H1 (cell line): ENCODE data around the gene PFKFB1. TPM values are rescaled to one million over a fixed set of nuclear protein-coding genes. Genes with fewer than 3 reads are reported as not detected.

Experiments used
- CTCF ChIA-PET: fragments of 300-600 bp; sonication (Branson Sonifier 250); formaldehyde crosslinking; loops from one replicate; lab custom pipeline; 2021; ENCODE audit not compliant: partially characterized antibody; lab: Charles Lee
- POLR2A ChIA-PET: fragments of 300-600 bp; sonication (Branson Sonifier 250); formaldehyde crosslinking; loops from one replicate; lab custom pipeline; 2021; ENCODE audit warnings: inconsistent platforms; ENCODE audit not compliant: partially characterized antibody; lab: Charles Lee
- DNase-seq, 2 experiments: peaks; one replicate each; pipeline versions ENCODE4 v3.0.0 to v3.0.0-alpha.2; 2010 to 2022; ENCODE audit warnings: low spot score in 2 of 2, low read depth in 1 of 2, mixed read lengths in 1 of 2
- FAIRE-seq: peaks from 2 replicates; lab custom pipeline; 2011; peaks lifted over from hg19 to GRCh38; lab: Jason Lieb, UNC
- H2AFZ ChIP-seq: 2 replicates; pipeline ENCODE4 v1.8.1; 2012; ENCODE audit warnings: low read length, inconsistent platforms
- H2AK5ac ChIP-seq: 2 replicates; pipeline ENCODE4 v1.6.1; 2013; ENCODE audit warnings: low read depth, low read length
- H2BK120ac ChIP-seq: replicated peaks from 2 replicates; pipeline ENCODE3; 2013; ENCODE audit warnings: low read depth, low read length, inconsistent platforms
- H2BK12ac ChIP-seq: 2 replicates; pipeline ENCODE4 v1.6.1; 2013; ENCODE audit warnings: low read depth, low read length
- H2BK15ac ChIP-seq: 2 replicates; pipeline ENCODE4 v1.6.1; 2013; ENCODE audit warnings: low read length
- H2BK20ac ChIP-seq: 2 replicates; pipeline ENCODE4 v1.6.1; 2013; ENCODE audit warnings: low read length
- H2BK5ac ChIP-seq: 2 replicates; pipeline ENCODE4 v1.6.1; 2013; ENCODE audit warnings: low read depth, low read length
- H3K14ac ChIP-seq: 2 replicates; pipeline ENCODE4 v1.6.1; 2013; ENCODE audit warnings: inconsistent platforms; ENCODE audit not compliant: insufficient read length
- H3K18ac ChIP-seq: 2 replicates; pipeline ENCODE4 v1.6.1; 2013; ENCODE audit warnings: low read length; ENCODE audit errors: extremely low read depth
- H3K23ac ChIP-seq: 2 replicates; pipeline ENCODE4 v1.6.1; 2013; ENCODE audit warnings: inconsistent platforms; ENCODE audit not compliant: insufficient read length
- H3K23me2 ChIP-seq: 2 replicates; pipeline ENCODE4 v1.6.1; 2013; ENCODE audit warnings: low read depth, low read length
- H3K27ac ChIP-seq: 2 replicates; pipeline ENCODE4 v1.6.1; 2011; ENCODE audit warnings: low read depth, low read length, inconsistent platforms
- H3K27me3 ChIP-seq, 4 experiments: replicated peaks in 1 of 4; 1 replicate in 1 of 4; 2 replicates in 3 of 4; pipeline versions ENCODE4 v1.6.1 to v1.8.1; 2011 to 2013; ENCODE audit warnings: low read length in 3 of 4, mild to moderate bottlenecking in 3 of 4, inconsistent platforms in 2 of 4, mixed read lengths in 2 of 4, moderate library complexity in 1 of 4; ENCODE audit not compliant: control insufficient read depth in 3 of 4, insufficient read depth in 3 of 4; ENCODE audit errors: extremely low read depth in 1 of 4
- H3K36me3 ChIP-seq, 4 experiments: 2 replicates each; pipeline versions ENCODE4 v1.6.1 to v1.8.1; 2011 to 2013; ENCODE audit warnings: mild to moderate bottlenecking in 4 of 4, low read length in 3 of 4, moderate library complexity in 2 of 4, control low read depth in 1 of 4, inconsistent platforms in 1 of 4; ENCODE audit not compliant: insufficient read depth in 4 of 4, control insufficient read depth in 2 of 4
- H3K4ac ChIP-seq: replicated peaks from 2 replicates; pipeline ENCODE3; 2013; ENCODE audit warnings: low read length, low read depth, mixed read lengths, inconsistent platforms; ENCODE audit not compliant: insufficient read length
- H3K4me1 ChIP-seq, 4 experiments: replicated peaks in 1 of 4; 1 replicate in 1 of 4; 2 replicates in 3 of 4; pipeline versions ENCODE4 v1.6.1 to v1.8.1; 2011 to 2013; ENCODE audit warnings: low read length in 3 of 4, inconsistent platforms in 2 of 4, mixed read lengths in 1 of 4; ENCODE audit not compliant: insufficient read depth in 4 of 4, control insufficient read depth in 3 of 4
- H3K4me2 ChIP-seq, 2 experiments: 2 replicates each; pipeline versions ENCODE4 v1.6.1 to v1.8.1; 2011 to 2013; ENCODE audit warnings: low read depth in 2 of 2, low read length in 2 of 2, control low read depth in 1 of 2, inconsistent platforms in 1 of 2, mild to moderate bottlenecking in 1 of 2; ENCODE audit not compliant: insufficient read depth in 1 of 2
- H3K4me3 ChIP-seq, 4 experiments: fragments of 200-600, 300-600 bp in 1 of 4; sonication (generic), shearing (Covaris generic), sonication (Bioruptor Twin) in 1 of 4; 2 replicates each; pipeline versions ENCODE4 v1.5.1 to v1.8.1; 2011 to 2016; ENCODE audit warnings: low read length in 4 of 4, low read depth in 3 of 4, control low read depth in 2 of 4, inconsistent platforms in 2 of 4, mild to moderate bottlenecking in 2 of 4, mixed read lengths in 1 of 4, moderate library complexity in 1 of 4; ENCODE audit not compliant: insufficient read depth in 2 of 4; ENCODE audit errors: extremely low read depth in 1 of 4
- H3K56ac ChIP-seq: replicated peaks from 2 replicates; pipeline ENCODE3; 2013; ENCODE audit warnings: low read depth, mild to moderate bottlenecking, mixed read lengths, low read length, inconsistent platforms; ENCODE audit not compliant: insufficient read length
- H3K79me1 ChIP-seq: 2 replicates; pipeline ENCODE4 v1.6.1; 2013; ENCODE audit warnings: low read depth, low read length, control low read depth
- H3K79me2 ChIP-seq, 2 experiments: 2 replicates each; pipeline versions ENCODE4 v1.6.1 to v1.8.1; 2012 to 2013; ENCODE audit warnings: low read length in 2 of 2, mild to moderate bottlenecking in 2 of 2, inconsistent platforms in 1 of 2; ENCODE audit not compliant: insufficient read depth in 2 of 2, control insufficient read depth in 1 of 2
- H3K9ac ChIP-seq, 4 experiments: replicated peaks in 1 of 4; 1 replicate in 1 of 4; 2 replicates in 3 of 4; pipeline versions ENCODE4 v1.6.1 to v1.8.1; 2011 to 2013; ENCODE audit warnings: low read depth in 3 of 4, low read length in 3 of 4, control low read depth in 2 of 4, mild to moderate bottlenecking in 2 of 4, moderate library complexity in 2 of 4, inconsistent platforms in 1 of 4; ENCODE audit errors: extremely low read depth in 1 of 4
- H3K9me3 ChIP-seq, 2 experiments: 2 replicates each; pipeline versions ENCODE4 v1.6.1 to v1.8.1; 2012 to 2013; ENCODE audit warnings: mild to moderate bottlenecking in 2 of 2, moderate library complexity in 2 of 2, control low read depth in 1 of 2, inconsistent platforms in 1 of 2, low read depth in 1 of 2, low read length in 1 of 2, mixed read lengths in 1 of 2; ENCODE audit not compliant: insufficient read depth in 2 of 2
- H4K20me1 ChIP-seq, 2 experiments: replicated peaks in 1 of 2; 2 replicates each; pipeline versions ENCODE3 to v1.8.1; 2011 to 2013; ENCODE audit warnings: inconsistent platforms in 2 of 2, low read length in 2 of 2, mild to moderate bottlenecking in 1 of 2; ENCODE audit not compliant: insufficient read depth in 2 of 2, control insufficient read depth in 1 of 2
- H4K5ac ChIP-seq: 2 replicates; pipeline ENCODE4 v1.6.1; 2013; ENCODE audit warnings: low read length, low read depth, mixed read lengths, inconsistent platforms; ENCODE audit not compliant: insufficient read length
- H4K8ac ChIP-seq: 2 replicates; pipeline ENCODE4 v1.8.0; 2013; ENCODE audit warnings: mild to moderate bottlenecking, moderate library complexity, low read length, inconsistent platforms; ENCODE audit not compliant: insufficient read depth; ENCODE audit errors: extremely low read depth
- H4K91ac ChIP-seq: replicated peaks from 2 replicates; pipeline ENCODE3; 2013; ENCODE audit warnings: low read length, mixed read lengths, inconsistent platforms; ENCODE audit not compliant: insufficient read length
- ASH2L ChIP-seq: fragments of 200-600, 300-600 bp; sonication (generic); IDR thresholded peaks from one replicate; pipeline ENCODE4 v1.7.1; 2017; ENCODE audit warnings: low read length
- CEBPB ChIP-seq: IDR thresholded peaks from 2 replicates; pipeline ENCODE4 v1.6.1; 2012; ENCODE audit warnings: low read depth, low read length
- CHD1 ChIP-seq: IDR thresholded peaks from 2 replicates; pipeline ENCODE4 v1.6.1; 2012; ENCODE audit warnings: low read depth, low read length, improper control_type of control experiment
- KDM1A ChIP-seq: fragments of 200-600, 300-600 bp; sonication (generic); IDR thresholded peaks from 2 replicates; pipeline ENCODE4 v1.7.1; 2016; ENCODE audit warnings: mild to moderate bottlenecking, low read length, borderline replicate concordance
- KDM4A ChIP-seq: IDR thresholded peaks from one replicate; pipeline ENCODE4 v1.7.1; 2012; ENCODE audit warnings: low read depth, mild to moderate bottlenecking, moderate library complexity, low read length, inconsistent platforms; ENCODE audit not compliant: severe bottlenecking
- NANOG ChIP-seq: IDR thresholded peaks from 2 replicates; pipeline ENCODE4 v1.6.1; 2011; ENCODE audit warnings: low read length, low read depth, mild to moderate bottlenecking, inconsistent platforms; ENCODE audit not compliant: insufficient read depth, poor library complexity, severe bottlenecking
- POLR2A ChIP-seq, 2 experiments: IDR thresholded peaks; 1 replicate in 1 of 2; 2 replicates in 1 of 2; pipeline ENCODE4 v1.6.1; 2011; ENCODE audit warnings: low read depth in 2 of 2, low read length in 2 of 2, mild to moderate bottlenecking in 2 of 2; ENCODE audit errors: control extremely low read depth in 1 of 2
- polyA plus RNA-seq, 7 experiments: library from polyadenylated mRNA; depleted of rRNA in 3 of 7; stranded (reverse) in 5 of 7; unstranded in 2 of 7; fragments of >200 nt in 5 of 7; fragments of 200-250 nt in 2 of 7; gene quantifications; 1 replicate in 5 of 7; 2 replicates in 1 of 7; 4 replicates in 1 of 7; pipeline versions ENCODE4 v1.2.1 to v1.2.3, GENCODE V29; 2011 to 2013; ENCODE audit warnings: missing spikeins in 2 of 7, mixed read lengths in 2 of 7
- total RNA-seq: library from RNA; stranded (reverse); fragmentation: NEBNext Ultra II Directional; extraction: Animal tissue kit (Norgen Biotek cat#: 25700); gene quantifications from 2 replicates; pipeline ENCODE4 v1.2.1, GENCODE V29; 2021
- TF ChIP-seq, protein P1 (sequence below): IDR thresholded peaks from 2 replicates; pipeline ENCODE4 v1.6.1; 2012; ENCODE audit warnings: low read length, inconsistent platforms

Gene PFKFB1
- total and polyA plus RNA-seq, 2 of the 8 experiments (the other 6 are each of a cell fraction or from before 2014, with no cell fraction given) = 0.26 to 0.30 TPM

GRCh38 chrX:55026143-55026542 is 32.2 kb upstream of the PFKFB1 start:
- H3K79me1 ChIP-seq = no peaks in the 10 kb centered on the region
- H3K18ac ChIP-seq = no peak overlapping the region
- H3K4ac ChIP-seq = no peak overlapping the region
- H2AK5ac ChIP-seq = no peak overlapping the region
- no peak overlapping the region for H2AFZ ChIP-seq
- H3K23ac ChIP-seq = no peak overlapping the region
- no peaks in the 10 kb centered on the region for H3K79me2 ChIP-seq
- H3K14ac ChIP-seq = no peak overlapping the region
- H2BK5ac ChIP-seq = no peak overlapping the region
- no peak overlapping the region for H4K8ac ChIP-seq
- H3K4me1 ChIP-seq = peaks cover 0 to 3% (median 0%) of the 10 kb centered on the region in 4 experiments; a peak in 1 of 7 replicates
- H2BK120ac ChIP-seq = no peak overlapping the region
- FAIRE-seq (no peak), DNase-seq (no peak)
- H3K23me2 ChIP-seq = no peaks in the 10 kb centered on the region
- H2BK15ac ChIP-seq = no peak overlapping the region
- no peaks in the 10 kb centered on the region for H3K36me3 ChIP-seq
- no peak overlapping the region for H3K9ac ChIP-seq
- no peak overlapping the region for H2BK12ac ChIP-seq
- H4K91ac ChIP-seq = no peak overlapping the region
- POLR2A ChIA-PET = no interaction called here
- H4K20me1 ChIP-seq = no peaks in the 10 kb centered on the region
- no peak overlapping the region for H4K5ac ChIP-seq
- no peak overlapping the region for H3K56ac ChIP-seq
- no peak overlapping the region for H2BK20ac ChIP-seq
- no peak overlapping the region for H3K4me2 ChIP-seq
- no peaks in the 10 kb centered on the region for H3K27me3 ChIP-seq
- no peak overlapping the region for H3K27ac ChIP-seq
- no peak overlapping the region for H3K4me3 ChIP-seq
- CTCF ChIA-PET = no interaction called here
- no peaks in the 10 kb centered on the region for H3K9me3 ChIP-seq
- TF ChIP-seq KDM4A = no peak
- no peak for TF ChIP-seq POLR2A (IDR thresholded peaks at IDR 0.05; ENCODE audit: control extremely low read depth in 1 of 2, low read depth in 2 of 2, low read length in 2 of 2)
- TF ChIP-seq CEBPB = no peak
- TF ChIP-seq NANOG = no peak
- TF ChIP-seq, protein P1, sequence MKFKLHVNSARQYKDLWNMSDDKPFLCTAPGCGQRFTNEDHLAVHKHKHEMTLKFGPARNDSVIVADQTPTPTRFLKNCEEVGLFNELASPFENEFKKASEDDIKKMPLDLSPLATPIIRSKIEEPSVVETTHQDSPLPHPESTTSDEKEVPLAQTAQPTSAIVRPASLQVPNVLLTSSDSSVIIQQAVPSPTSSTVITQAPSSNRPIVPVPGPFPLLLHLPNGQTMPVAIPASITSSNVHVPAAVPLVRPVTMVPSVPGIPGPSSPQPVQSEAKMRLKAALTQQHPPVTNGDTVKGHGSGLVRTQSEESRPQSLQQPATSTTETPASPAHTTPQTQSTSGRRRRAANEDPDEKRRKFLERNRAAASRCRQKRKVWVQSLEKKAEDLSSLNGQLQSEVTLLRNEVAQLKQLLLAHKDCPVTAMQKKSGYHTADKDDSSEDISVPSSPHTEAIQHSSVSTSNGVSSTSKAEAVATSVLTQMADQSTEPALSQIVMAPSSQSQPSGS = no peak
- TF ChIP-seq KDM1A = no peak
- TF ChIP-seq CHD1 = no peak
- TF ChIP-seq ASH2L = no peak
